SH-SY5Y (cell line): ENCODE measurements around the gene RASA2.

Source experiments
- GATA2 ChIP-seq: IDR thresholded peaks from 2 replicates; pipeline ENCODE4 v1.6.1; 2011; ENCODE audit warnings: mild to moderate bottlenecking, low read depth, low read length
- GATA3 ChIP-seq: IDR thresholded peaks from 2 replicates; pipeline ENCODE4 v1.6.1; 2011; ENCODE audit warnings: low read depth, mild to moderate bottlenecking, low read length, moderate library complexity

DNA sequence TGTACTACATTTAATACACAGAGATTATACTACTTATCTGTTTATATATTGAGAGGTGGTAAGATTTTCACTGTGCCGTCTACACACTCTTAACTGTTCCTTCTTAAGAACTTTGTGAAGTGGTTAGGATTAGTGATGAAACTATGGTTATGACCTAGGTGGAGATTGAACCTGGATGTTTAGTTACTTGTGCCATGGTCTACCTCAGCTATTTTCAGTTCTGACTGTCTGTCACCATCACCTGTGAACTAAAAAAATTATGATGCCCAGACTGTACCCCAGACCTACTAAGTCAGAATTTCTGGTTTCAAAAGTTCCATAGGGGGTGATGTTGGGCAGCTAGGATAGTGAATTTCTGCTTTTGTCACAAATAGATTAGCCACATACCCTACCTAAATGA is 6.4 kb downstream of the RASA2 start:
- no peak for TF ChIP-seq GATA3
- TF ChIP-seq GATA2, result no peak
